ENCODE results near the gene KNSTRN.

GRCh38 chr15:40414816-40415215, 32.3 kb downstream of the KNSTRN start:
- TF ChIP-seq CTCF (IDR thresholded peaks at IDR 0.05): no peak
- no peak for TF ChIP-seq POLR2A (IDR thresholded peaks at IDR 0.05)
